Endodermal cell (in vitro differentiated cells): ENCODE measurements around the gene NACC2. TPM values are rescaled to one million over a fixed set of nuclear protein-coding genes. Genes with fewer than 3 reads are reported as not detected.

Experiments used
- DNase-seq: peaks from one replicate; pipeline ENCODE4 v3.0.0-alpha.2; 2017
- H3K27ac ChIP-seq: 2 replicates; pipeline ENCODE4 v1.5.1; 2013; ENCODE audit warnings: mild to moderate bottlenecking, low read depth, low read length, moderate library complexity
- H3K27me3 ChIP-seq: 2 replicates; pipeline ENCODE4 v1.6.1; 2013; ENCODE audit warnings: mild to moderate bottlenecking, low read length, moderate library complexity; ENCODE audit not compliant: insufficient read depth, control insufficient read depth, poor library complexity, severe bottlenecking
- H3K36me3 ChIP-seq: 2 replicates; pipeline ENCODE4 v1.7.0; 2013; ENCODE audit warnings: mild to moderate bottlenecking, low read length, moderate library complexity; ENCODE audit not compliant: control insufficient read depth, insufficient read depth
- H3K4me1 ChIP-seq: one replicate; pipeline ENCODE4 v1.7.0; 2013; ENCODE audit warnings: low read length; ENCODE audit not compliant: control insufficient read depth, insufficient read depth
- H3K4me3 ChIP-seq: 2 replicates; pipeline ENCODE4 v1.5.1; 2013; ENCODE audit warnings: mild to moderate bottlenecking, low read length, moderate library complexity
- H3K9ac ChIP-seq: 2 replicates; pipeline ENCODE4 v1.6.1; 2013; ENCODE audit warnings: mild to moderate bottlenecking, low read length, moderate library complexity; ENCODE audit not compliant: poor library complexity, severe bottlenecking; ENCODE audit errors: extremely low read depth
- H3K9me3 ChIP-seq: 2 replicates; pipeline ENCODE4 v1.6.1; 2013; ENCODE audit warnings: mild to moderate bottlenecking, low read length, moderate library complexity; ENCODE audit not compliant: control insufficient read depth
- H3K27ac Mint-ChIP-seq: 2 replicates; pipeline ENCODE4 v1.8.0; 2020; ENCODE audit warnings: mixed read lengths
- H3K27me3 Mint-ChIP-seq: 2 replicates; pipeline ENCODE4 v1.8.0; 2021; ENCODE audit warnings: mild to moderate bottlenecking, mixed read lengths; ENCODE audit not compliant: insufficient read depth
- H3K36me3 Mint-ChIP-seq: 2 replicates; pipeline ENCODE4 v1.8.0; 2020; ENCODE audit warnings: low read depth, mixed read lengths
- H3K4me1 Mint-ChIP-seq: 2 replicates; pipeline ENCODE4 v1.8.0; 2020; ENCODE audit warnings: mixed read lengths
- H3K4me3 Mint-ChIP-seq: 2 replicates; pipeline ENCODE4 v1.8.0; 2020; ENCODE audit warnings: mild to moderate bottlenecking, moderate library complexity, mixed read lengths
- H3K9me3 Mint-ChIP-seq: 2 replicates; pipeline ENCODE4 v1.8.0; 2020; ENCODE audit warnings: mild to moderate bottlenecking, mixed read lengths
- CTCF ChIP-seq: fragments of 200-600 bp; sonication (generic); conservative IDR thresholded peaks from 2 replicates; pipeline ENCODE4 v1.5.0; 2021; ENCODE audit warnings: antibody characterized with exemption, mild to moderate bottlenecking
- WGBS, 2 experiments: methylation state at CpG; one replicate each; pipeline versions ENCODE4 v1.1.5 to v1.1.7; 2013; ENCODE audit warnings: missing lambda C conversion rate in 2 of 2, mixed read lengths in 1 of 2; ENCODE audit not compliant: insufficient coverage in 1 of 2, insufficient read length in 1 of 2; 5-methylcytosine and 5-hydroxymethylcytosine counted together
- total RNA-seq, 2 donors: library from RNA; stranded (reverse); fragmentation: NEBNext Ultra II Directional in 1 of 2; extraction: Animal tissue kit (Norgen Biotek cat#: 25700) in 1 of 2; gene quantifications; 2 replicates in 1 of 2; 3 replicates in 1 of 2; pipeline ENCODE4 v1.2.1, GENCODE V29; 2021

The NACC2 gene
- total RNA-seq, 2 donors from 2014 or later, result 12.4 to 16.7 TPM

GRCh38 chr9:136138566-136138965 lies 43.5 kb upstream of the NACC2 start:
- H3K36me3 ChIP-seq, result no peaks in the 10 kb centered on the region
- H3K27ac Mint-ChIP-seq, result peak overlapping the region; percentile 72
- H3K9me3 ChIP-seq, result no peaks in the 10 kb centered on the region
- peaks cover 16% of the 10 kb centered on the region for H3K27me3 Mint-ChIP-seq
- no peaks in the 10 kb centered on the region for H3K9me3 Mint-ChIP-seq
- peak; percentile 88 for TF ChIP-seq CTCF
- H3K9ac ChIP-seq, result no peak overlapping the region
- no peaks in the 10 kb centered on the region for H3K36me3 Mint-ChIP-seq
- H3K4me1 ChIP-seq, result no peaks in the 10 kb centered on the region
- H3K4me1 Mint-ChIP-seq, result peaks cover 5% of the 10 kb centered on the region
- 30 to 34% methylated on average over 6 to 9 of the region's 9 CpGs for WGBS, 2 experiments
- peaks cover 11% of the 10 kb centered on the region for H3K27me3 ChIP-seq
- DNase-seq, result peak; percentile 95
- no peak overlapping the region for H3K4me3 Mint-ChIP-seq
- H3K4me3 ChIP-seq, result no peak overlapping the region
- no peak overlapping the region for H3K27ac ChIP-seq

DNA sequence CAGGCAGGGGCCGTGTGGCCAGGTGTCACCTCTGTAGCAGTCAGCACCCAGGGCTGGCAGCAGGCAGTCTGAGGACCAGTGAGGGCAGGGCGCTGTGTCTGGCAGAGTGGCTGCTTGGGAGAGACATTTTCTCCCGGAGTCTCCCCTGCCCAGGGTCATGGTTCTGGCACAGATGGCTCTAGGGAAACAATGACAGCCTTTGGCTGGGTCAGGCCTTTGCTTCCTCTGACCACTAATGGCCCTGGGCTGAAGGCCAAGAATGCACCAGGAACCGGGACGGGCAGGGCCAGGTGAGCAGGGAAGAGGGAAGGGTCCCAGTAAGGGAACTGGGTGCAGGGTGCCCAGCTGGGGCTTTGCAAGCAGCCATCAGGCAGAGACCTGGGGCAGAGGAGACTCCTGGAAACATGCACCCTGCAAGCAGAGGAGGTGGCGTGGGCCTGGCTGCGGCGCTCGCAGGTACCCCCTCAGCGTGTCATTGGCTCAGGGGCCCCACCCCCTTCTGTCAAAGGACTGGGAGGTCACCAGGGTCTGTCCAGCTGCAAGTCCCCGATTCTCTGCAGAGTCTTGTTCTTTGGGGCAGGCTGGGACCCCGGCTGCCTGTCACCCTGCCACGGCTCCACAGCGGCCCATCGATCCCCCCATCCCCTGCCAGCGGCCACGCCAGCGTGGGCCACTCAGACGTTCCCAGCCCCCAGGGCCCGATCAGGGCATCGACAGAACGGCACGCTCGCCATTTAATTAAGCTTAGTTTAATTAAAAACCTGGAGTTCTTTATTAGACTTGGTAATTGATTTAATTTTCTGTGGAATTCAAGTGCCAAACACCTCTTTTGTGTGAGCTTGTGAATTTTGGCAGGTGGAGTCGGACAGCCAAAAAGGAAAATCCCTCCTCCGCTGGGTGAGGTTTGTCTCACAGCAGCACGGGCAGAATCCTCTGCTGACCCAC lies 42.5 kb upstream of the NACC2 start:
- Mint-ChIP-seq H3K4me1 (peaks cover 5% of the 10 kb centered on the region), H3K36me3 (no peaks in the 10 kb centered on the region), H3K27ac (no peak overlapping the region), H3K9me3 (no peaks in the 10 kb centered on the region), H3K27me3 (peaks cover 18% of the 10 kb centered on the region), H3K4me3 (no peak overlapping the region)
- H3K4me1 ChIP-seq, result no peaks in the 10 kb centered on the region
- H3K4me3 ChIP-seq, result no peak overlapping the region
- DNase-seq, result no peak
- 91 to 94% methylated on average over 21 to 26 of the region's 27 CpGs for WGBS, 2 experiments
- peaks cover 14% of the 10 kb centered on the region for H3K27me3 ChIP-seq
- TF ChIP-seq CTCF, result no peak
- no peaks in the 10 kb centered on the region for H3K36me3 ChIP-seq
- H3K9ac ChIP-seq, result no peak overlapping the region
- H3K9me3 ChIP-seq, result no peaks in the 10 kb centered on the region
- H3K27ac ChIP-seq, result no peak overlapping the region

GRCh38 chr9:136136127-136136925 lies 41.2 kb upstream of the NACC2 start:
- Histone ChIP-seq H3K9ac (no peak overlapping the region), H3K4me3 (no peak overlapping the region), H3K27ac (no peak overlapping the region), H3K9me3 (no peaks in the 10 kb centered on the region), H3K27me3 (peaks cover 14% of the 10 kb centered on the region), H3K4me1 (no peaks in the 10 kb centered on the region), H3K36me3 (no peaks in the 10 kb centered on the region)
- no peak overlapping the region for H3K4me3 Mint-ChIP-seq
- WGBS, 2 experiments, result 87 to 89% methylated on average over 19 to 31 of the region's 33 CpGs
- DNase-seq, result no peak
- H3K27ac Mint-ChIP-seq, result no peak overlapping the region
- TF ChIP-seq CTCF, result no peak
- H3K4me1 Mint-ChIP-seq, result peaks cover 5% of the 10 kb centered on the region
- peaks cover 19% of the 10 kb centered on the region for H3K27me3 Mint-ChIP-seq
- H3K36me3 Mint-ChIP-seq, result no peaks in the 10 kb centered on the region
- no peaks in the 10 kb centered on the region for H3K9me3 Mint-ChIP-seq
